AG09319 (cell line): ENCODE measurements around the gene TXNRD1.
A peak's percentile ranks its signal among the peaks of the same experiment; 100 is the strongest.
"Not testable (repeated sequence)": the region's sequence is repeated elsewhere in the genome, so short reads cannot be mapped to it uniquely, and the experiment has no call there.

Source experiments
- DNase-seq: peaks from one replicate; pipeline ENCODE4 v3.0.0-alpha.2; 2010; ENCODE audit warnings: low read depth; ENCODE audit errors: extremely low read depth
- CTCF ChIP-seq: IDR thresholded peaks from 2 replicates; pipeline ENCODE4 v1.5.1; 2011; ENCODE audit warnings: low read depth, mild to moderate bottlenecking, inconsistent platforms, low read length, moderate library complexity

The TXNRD1 gene

DNA sequence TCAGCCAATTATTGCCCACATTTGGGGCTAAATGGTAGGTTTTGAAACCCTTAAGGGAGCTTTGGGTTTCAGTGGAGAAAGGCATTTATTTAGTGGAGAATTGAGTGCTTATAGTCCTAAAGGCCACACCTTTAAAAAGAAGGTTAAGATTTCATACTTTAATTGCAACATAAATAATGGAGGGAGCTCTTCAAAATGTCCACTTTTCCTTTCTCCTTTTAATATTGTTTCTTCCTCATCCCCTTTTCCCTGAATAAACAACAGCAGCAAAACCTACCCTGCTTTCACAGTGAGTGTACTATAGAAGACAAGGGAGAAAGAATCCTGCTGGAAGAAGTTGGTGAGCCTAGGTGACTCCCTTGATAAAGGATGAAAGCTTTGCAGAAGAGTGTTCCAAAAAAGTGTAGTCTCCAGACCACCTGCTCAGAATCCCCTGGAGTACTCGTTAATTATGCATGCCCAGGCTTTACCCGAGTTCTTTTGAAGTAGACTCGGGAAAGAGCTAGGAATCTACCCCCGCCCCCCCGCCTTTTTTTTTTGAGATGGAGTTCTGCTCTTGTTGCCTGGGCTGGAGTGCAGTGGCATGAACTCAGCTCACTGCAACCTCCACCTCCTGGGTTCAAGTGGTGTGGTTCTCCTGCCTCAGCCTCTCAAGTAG lies 76.4 kb downstream of the TXNRD1 start:
- DNase-seq: no peak

DNA sequence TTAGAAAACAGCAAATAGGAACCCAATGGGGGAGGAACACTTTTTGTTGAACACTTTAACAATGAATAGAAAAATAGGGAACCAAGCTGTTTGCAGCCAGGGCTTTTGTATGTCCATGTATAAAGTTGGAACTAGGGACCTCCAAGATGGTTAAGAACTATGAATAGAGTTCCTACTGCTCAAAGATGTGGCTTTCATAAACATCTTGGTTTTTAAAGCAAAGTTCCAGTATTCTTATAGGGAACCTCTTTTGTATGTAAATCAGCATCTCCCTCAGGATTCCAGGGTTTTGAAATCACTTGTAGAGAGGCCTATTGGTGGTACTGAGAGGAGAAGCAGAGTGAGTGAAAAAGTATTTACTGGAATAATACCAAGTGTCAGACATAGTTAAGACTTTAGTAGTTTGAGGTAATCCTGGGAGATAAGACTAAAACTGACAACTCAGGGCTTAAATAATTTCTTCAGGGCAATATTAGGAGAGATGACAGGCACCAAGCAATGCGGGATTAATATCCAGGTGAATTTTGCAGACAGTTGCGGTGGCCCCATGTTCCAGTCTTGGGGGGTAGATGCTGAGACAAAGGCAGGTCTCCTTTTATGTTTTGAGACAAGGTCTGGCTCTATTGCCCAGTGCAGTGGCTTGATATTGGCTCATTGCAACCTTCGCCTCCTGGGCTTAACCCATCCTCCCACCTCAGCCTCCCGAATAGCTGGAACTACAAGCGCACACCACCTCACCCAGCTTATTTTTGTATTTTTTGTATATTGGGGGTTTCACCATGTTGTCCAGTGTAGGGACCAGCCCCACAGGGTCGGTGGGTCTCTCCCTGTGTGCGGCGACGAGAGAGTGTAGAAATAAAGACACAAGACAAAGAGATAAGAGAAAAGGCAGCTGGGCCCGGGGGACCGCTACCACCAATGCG lies 77.6 kb downstream of the TXNRD1 start:
- no peak for TF ChIP-seq CTCF

More for the DNA sequence above, 76.4 kb downstream of the TXNRD1 start:
- TF ChIP-seq CTCF: no peak

DNA sequence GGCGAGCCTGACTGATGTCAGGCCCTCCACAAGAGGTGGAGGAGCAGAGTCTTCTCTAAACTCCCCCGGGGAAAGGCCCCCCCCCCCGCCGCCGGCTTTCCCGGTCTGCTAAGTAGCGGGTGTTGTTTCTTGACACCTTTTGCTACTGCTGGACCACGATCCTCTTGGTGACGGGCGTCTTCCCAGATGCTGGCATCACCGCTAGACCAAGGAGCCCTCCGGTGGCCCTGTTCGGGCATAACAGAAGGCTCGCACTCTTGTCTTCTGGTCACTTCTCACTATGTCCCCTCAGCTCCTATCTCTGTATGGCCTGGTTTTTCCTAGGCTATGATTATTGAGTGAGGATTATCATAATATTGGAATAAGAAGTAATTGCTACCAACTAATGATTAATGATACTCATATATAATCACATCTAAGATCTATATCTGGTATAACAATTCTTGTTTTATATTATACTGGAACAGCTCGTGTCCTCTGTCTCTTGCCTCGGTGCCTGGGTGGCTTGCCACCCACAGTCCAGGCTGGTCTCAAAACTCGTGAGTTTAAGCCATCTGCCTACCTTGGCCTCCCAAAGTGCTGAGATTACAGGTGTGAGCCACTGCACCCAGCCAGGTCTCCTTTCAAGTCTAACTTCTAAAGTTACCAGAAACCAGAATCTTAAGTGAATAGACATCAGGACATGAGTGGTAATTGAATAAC lies 78.7 kb downstream of the TXNRD1 start:
- TF ChIP-seq CTCF: peak; percentile 29
- DNase-seq: not testable (repeated sequence)

More for the DNA sequence above, 77.6 kb downstream of the TXNRD1 start:
- no peak for DNase-seq

DNA sequence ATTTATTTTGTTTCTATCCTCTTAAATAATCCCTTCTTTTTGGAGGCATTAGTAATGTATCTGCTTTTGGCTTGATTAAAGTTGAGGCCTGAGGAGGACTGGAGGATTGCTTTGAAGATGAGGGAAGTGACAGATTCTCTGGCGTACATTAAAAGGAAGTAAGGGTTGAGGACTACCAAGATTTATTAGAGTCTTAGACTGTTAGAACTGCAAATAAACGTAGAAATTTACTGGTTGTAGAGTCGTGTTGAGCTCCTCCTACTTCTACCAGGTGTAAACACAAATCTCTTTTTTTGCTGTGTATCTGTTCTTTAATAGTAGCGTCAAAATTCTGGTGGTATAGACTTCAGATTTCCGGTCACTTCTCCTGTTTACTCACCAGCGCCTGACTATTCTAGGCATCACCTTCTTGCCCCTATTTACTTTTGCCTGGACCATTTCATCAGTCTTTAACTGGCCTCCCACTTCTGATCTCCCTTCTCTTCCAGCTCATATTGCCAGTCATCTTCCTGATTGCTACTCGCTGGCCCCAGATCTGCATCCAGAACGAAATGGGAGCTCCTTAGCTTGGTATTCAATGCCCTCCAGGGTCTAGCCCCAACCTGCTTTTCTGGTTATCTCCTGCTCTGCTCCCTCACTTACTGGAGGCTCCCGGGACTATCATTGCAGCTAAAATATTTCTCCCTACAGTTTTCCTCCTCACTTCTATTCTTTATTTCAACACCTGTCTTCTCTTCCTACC lies 79.5 kb downstream of the TXNRD1 start:
- no peak for DNase-seq
- TF ChIP-seq CTCF: no peak

GRCh38 chr12:104295954-104296353 lies 80.4 kb downstream of the TXNRD1 start:
- DNase-seq: no peak
- no peak for TF ChIP-seq CTCF

GRCh38 chr12:104296718-104297117 lies 81.1 kb downstream of the TXNRD1 start:
- no peak for TF ChIP-seq CTCF
- no peak for DNase-seq
